GM18909 (cell line): ENCODE measurements around the gene CHAF1B.

Source experiments
- ATAC-seq: cut with Tn5 transposase; IDR thresholded peaks from one replicate; pipeline ENCODE4 v1.9.1; 2021; ENCODE audit warnings: mild to moderate bottlenecking; ENCODE audit not compliant: unreplicated experiment, poor library complexity

Gene CHAF1B

GRCh38 chr21:36423771-36424433, 38.7 kb downstream of the CHAF1B start:
- no peak for ATAC-seq

- no peak for ATAC-seq
These were observed 39.4 kb downstream of the CHAF1B start for GRCh38 chr21:36424592-36424991.

GRCh38 chr21:36425286-36425685, 40.1 kb downstream of the CHAF1B start:
- ATAC-seq = no peak

- ATAC-seq = no peak
These were observed 42.3 kb downstream of the CHAF1B start for GRCh38 chr21:36427502-36427901.

- no peak for ATAC-seq
These were observed 43.7 kb downstream of the CHAF1B start for GRCh38 chr21:36428761-36429432.

GRCh38 chr21:36429947-36430546, 44.9 kb downstream of the CHAF1B start:
- ATAC-seq = peak; percentile 92

GRCh38 chr21:36430841-36431240, 45.6 kb downstream of the CHAF1B start:
- no peak for ATAC-seq

- no peak for ATAC-seq
These were observed 46.1 kb downstream of the CHAF1B start for GRCh38 chr21:36431252-36431651.

- ATAC-seq = no peak
These were observed 48.0 kb downstream of the CHAF1B start for GRCh38 chr21:36433059-36433709.

- no peak for ATAC-seq
These were observed 49.0 kb downstream of the CHAF1B start for GRCh38 chr21:36434144-36434543.

GRCh38 chr21:36436829-36437744, 51.9 kb downstream of the CHAF1B start:
- no peak for ATAC-seq

GRCh38 chr21:36437745-36438128, 52.5 kb downstream of the CHAF1B start:
- ATAC-seq = no peak

GRCh38 chr21:36441715-36442114, 56.5 kb downstream of the CHAF1B start:
- no peak for ATAC-seq

GRCh38 chr21:36446301-36446700, 61.1 kb downstream of the CHAF1B start:
- ATAC-seq = no peak

- no peak for ATAC-seq
These were observed 65.3 kb downstream of the CHAF1B start for GRCh38 chr21:36450511-36450910.

GRCh38 chr21:36451506-36451905, 66.3 kb downstream of the CHAF1B start:
- ATAC-seq = no peak

GRCh38 chr21:36452281-36452825, 67.2 kb downstream of the CHAF1B start:
- no peak for ATAC-seq

GRCh38 chr21:36454093-36454531, 68.9 kb downstream of the CHAF1B start:
- ATAC-seq = no peak

- ATAC-seq = no peak
These were observed 69.5 kb downstream of the CHAF1B start for GRCh38 chr21:36454706-36455105.
